ENCODE data around the gene ERLEC1.

- TF ChIP-seq POLR2AphosphoS5 (IDR thresholded peaks at IDR 0.05; ENCODE audit: low read depth, low read length) (no peak), POLR2A (IDR thresholded peaks at IDR 0.05; ENCODE audit: low read depth, low read length) (no peak), TAF1 (IDR thresholded peaks at IDR 0.05; ENCODE audit: borderline replicate concordance, low read depth, low read length) (no peak)
Observed at GRCh38 chr2:53843595-53843994, 56.8 kb downstream of the ERLEC1 start.
